CD4-positive, alpha-beta T cell (primary cell): ENCODE measurements around the gene ARHGAP18. TPM values are rescaled to one million over a fixed set of nuclear protein-coding genes. Genes with fewer than 3 reads are reported as not detected.

Experiments used
- ATAC-seq: fragments of 200-7000 bp; cut with Tn5 transposase; one replicate; pipeline ENCODE4 v1.10.0; 2022; ENCODE audit warnings: mild to moderate bottlenecking; ENCODE audit not compliant: poor library complexity
- CTCF ChIA-PET: fragments of 350-600 bp; sonication (Branson Sonifier 250); formaldehyde crosslinking; loops from one replicate; lab custom pipeline; 2021; ENCODE audit warnings: antibody characterized with exemption, inconsistent platforms; lab: Charles Lee
- POLR2A ChIA-PET: fragments of 350-600 bp; sonication (Branson Sonifier 250); formaldehyde crosslinking; loops from one replicate; lab custom pipeline; 2021; ENCODE audit warnings: antibody characterized with exemption, inconsistent platforms; lab: Charles Lee
- DNase-seq, 14 experiments: peaks; one replicate each; pipeline ENCODE4 v3.0.0-alpha.2; 2013 to 2020; ENCODE audit warnings: mixed read lengths in 2 of 14
- H3K27ac ChIP-seq, 2 donors: one replicate each; pipeline versions ENCODE4 v1.5.1 to v1.7.0; 2013; ENCODE audit warnings: low read length in 2 of 2, low read depth in 1 of 2, mild to moderate bottlenecking in 1 of 2
- H3K27me3 ChIP-seq, 2 experiments: 1 replicate in 1 of 2; 2 replicates in 1 of 2; pipeline versions ENCODE4 v1.6.1 to v1.7.0; 2013; ENCODE audit warnings: low read length in 2 of 2, control low read depth in 1 of 2, mild to moderate bottlenecking in 1 of 2, moderate library complexity in 1 of 2; ENCODE audit not compliant: insufficient read depth in 2 of 2, control insufficient read depth in 1 of 2
- H3K36me3 ChIP-seq: one replicate; pipeline ENCODE4 v1.6.1; 2013; ENCODE audit warnings: low read length, control low read depth; ENCODE audit not compliant: insufficient read depth
- H3K4me1 ChIP-seq: one replicate; pipeline ENCODE4 v1.6.1; 2013; ENCODE audit warnings: low read length, control low read depth; ENCODE audit not compliant: insufficient read depth
- H3K4me3 ChIP-seq: one replicate; pipeline ENCODE4 v1.5.1; 2013; ENCODE audit warnings: mild to moderate bottlenecking, low read length, moderate library complexity
- H3K9me3 ChIP-seq, 2 experiments: 1 replicate in 1 of 2; 2 replicates in 1 of 2; pipeline versions ENCODE4 v1.6.1 to v1.7.0; 2013; ENCODE audit warnings: low read length in 2 of 2, mild to moderate bottlenecking in 2 of 2, control low read depth in 1 of 2, moderate library complexity in 1 of 2; ENCODE audit not compliant: control insufficient read depth in 1 of 2, insufficient read depth in 1 of 2
- H3K27ac Mint-ChIP-seq: one replicate; pipeline ENCODE4 v1.8.0; 2020; ENCODE audit warnings: mixed read lengths
- H3K27me3 Mint-ChIP-seq: one replicate; pipeline ENCODE4 v1.8.0; 2021; ENCODE audit warnings: mixed read lengths
- H3K36me3 Mint-ChIP-seq: one replicate; pipeline ENCODE4 v1.8.0; 2021; ENCODE audit warnings: low read depth, mixed read lengths
- H3K4me1 Mint-ChIP-seq: one replicate; pipeline ENCODE4 v1.8.0; 2021; ENCODE audit warnings: low read depth, mixed read lengths
- H3K4me3 Mint-ChIP-seq: one replicate; pipeline ENCODE4 v1.8.0; 2020; ENCODE audit warnings: mild to moderate bottlenecking, mixed read lengths
- H3K9me3 Mint-ChIP-seq: one replicate; pipeline ENCODE4 v1.8.0; 2020; ENCODE audit warnings: mixed read lengths
- CTCF ChIP-seq: fragments of 200-600 bp; IDR thresholded peaks from one replicate; pipeline ENCODE4 v1.8.0; 2022; ENCODE audit warnings: antibody characterized with exemption, mild to moderate bottlenecking
- intact Hi-C, 2 experiments: fragments of 100-400 bp; cut with DNase I in 1 of 2; cut with micrococcal nuclease in 1 of 2; formaldehyde crosslinking; loops; one replicate each; pipeline versions ENCODE4 v1.15.1 to v1.9.0; 2023 to 2025; cut with DNase I, micrococcal nuclease
- total RNA-seq, 174 experiments: library from RNA in 2 of 174; stranded (reverse) in 2 of 174; gene quantifications; one replicate each; pipeline ENCODE4 v1.2.3 and lab custom pipeline; 2021 to 2026

Gene ARHGAP18
- total RNA-seq, 2 experiments from 2014 or later, result 0.71 to 1.3 TPM

- Histone ChIP-seq H3K4me3 (no peak overlapping the region), H3K9me3 (no peaks in the 10 kb centered on the region), H3K36me3 (peaks cover 6% of the 10 kb centered on the region), H3K27me3 (no peaks in the 10 kb centered on the region), H3K4me1 (no peaks in the 10 kb centered on the region), H3K27ac (no peak overlapping the region)
- ChIA-PET CTCF (interaction anchor here (1.5 kb wide), 1 partner anchor 93 kb away, joined by 4 read pairs; no protein-coding TSS in a partner anchor), POLR2A (no interaction called here)
- ATAC-seq (no peak), DNase-seq (no peak)
- no peak overlapping the region for H3K27ac Mint-ChIP-seq
- no peaks in the 10 kb centered on the region for H3K9me3 Mint-ChIP-seq
- no peak for TF ChIP-seq CTCF
- H3K4me1 Mint-ChIP-seq, result no peaks in the 10 kb centered on the region
- intact Hi-C loops, result no loop called here
- no peak overlapping the region for H3K4me3 Mint-ChIP-seq
- no peaks in the 10 kb centered on the region for H3K36me3 Mint-ChIP-seq
- no peaks in the 10 kb centered on the region for H3K27me3 Mint-ChIP-seq
Measured at GRCh38 chr6:129638055-129638684, 71.8 kb downstream of the ARHGAP18 start.

GRCh38 chr6:129637340-129638054, 72.5 kb downstream of the ARHGAP18 start:
- ATAC-seq (no peak), DNase-seq (no peak)
- H3K9me3 Mint-ChIP-seq, result no peaks in the 10 kb centered on the region
- intact Hi-C loops, result no loop called here
- CTCF ChIA-PET, result interaction anchor here (0.5 kb wide), 1 partner anchor 259 kb away, joined by 5 read pairs; no protein-coding TSS in a partner anchor
- Histone ChIP-seq H3K4me3 (no peak overlapping the region), H3K4me1 (no peaks in the 10 kb centered on the region), H3K9me3 (no peaks in the 10 kb centered on the region), H3K36me3 (peaks cover 6% of the 10 kb centered on the region), H3K27ac (no peak overlapping the region), H3K27me3 (no peaks in the 10 kb centered on the region)
- no peaks in the 10 kb centered on the region for H3K27me3 Mint-ChIP-seq
- no peaks in the 10 kb centered on the region for H3K36me3 Mint-ChIP-seq
- TF ChIP-seq CTCF, result no peak
- POLR2A ChIA-PET, result no interaction called here
- no peak overlapping the region for H3K4me3 Mint-ChIP-seq
- no peaks in the 10 kb centered on the region for H3K4me1 Mint-ChIP-seq
- no peak overlapping the region for H3K27ac Mint-ChIP-seq

GRCh38 chr6:129635396-129636130, 74.4 kb downstream of the ARHGAP18 start:
- H3K36me3 Mint-ChIP-seq, result no peaks in the 10 kb centered on the region
- no peak overlapping the region for H3K27ac Mint-ChIP-seq
- DNase-seq (no peak), ATAC-seq (no peak)
- intact Hi-C loops, result no loop called here
- CTCF ChIA-PET, result no interaction called here
- H3K36me3 ChIP-seq, result peaks cover 6% of the 10 kb centered on the region
- H3K9me3 Mint-ChIP-seq, result no peaks in the 10 kb centered on the region
- H3K4me1 Mint-ChIP-seq, result no peaks in the 10 kb centered on the region
- TF ChIP-seq CTCF, result no peak
- H3K4me3 ChIP-seq, result no peak overlapping the region
- H3K9me3 ChIP-seq, result no peaks in the 10 kb centered on the region
- no peak overlapping the region for H3K4me3 Mint-ChIP-seq
- no peaks in the 10 kb centered on the region for H3K4me1 ChIP-seq
- H3K27me3 ChIP-seq, result no peaks in the 10 kb centered on the region
- H3K27me3 Mint-ChIP-seq, result no peaks in the 10 kb centered on the region
- POLR2A ChIA-PET, result no interaction called here
- H3K27ac ChIP-seq, result no peak overlapping the region
